Osteoblast (primary cell): ENCODE results near the gene GYPC. TPM values are rescaled to one million over a fixed set of nuclear protein-coding genes. Genes with fewer than 3 reads are reported as not detected.

Source experiments
- DNase-seq: peaks from one replicate; pipeline ENCODE4 v3.0.0; 2011; ENCODE audit warnings: low spot score, mixed read lengths; ENCODE audit not compliant: insufficient read length; ENCODE audit errors: missing footprints
- H2AFZ ChIP-seq: 2 replicates; pipeline ENCODE4 v1.6.0; 2011; ENCODE audit warnings: mild to moderate bottlenecking, low read length
- H3K27ac ChIP-seq: 2 replicates; pipeline ENCODE4 v1.5.1; 2011; ENCODE audit warnings: mild to moderate bottlenecking, low read depth, low read length, moderate library complexity
- H3K27me3 ChIP-seq: 2 replicates; pipeline ENCODE4 v1.6.0; 2012; ENCODE audit warnings: mild to moderate bottlenecking, control low read depth, inconsistent platforms, low read length, moderate library complexity; ENCODE audit not compliant: insufficient read depth
- H3K36me3 ChIP-seq: 2 replicates; pipeline ENCODE4 v1.5.1; 2011; ENCODE audit warnings: mild to moderate bottlenecking, low read length, control low read depth, moderate library complexity; ENCODE audit not compliant: insufficient read depth
- H3K4me1 ChIP-seq: 2 replicates; pipeline ENCODE4 v1.5.1; 2011; ENCODE audit warnings: mild to moderate bottlenecking, low read length, control low read depth, moderate library complexity; ENCODE audit not compliant: insufficient read depth
- H3K4me2 ChIP-seq: 2 replicates; pipeline ENCODE4 v1.6.0; 2011; ENCODE audit warnings: mild to moderate bottlenecking, low read length; ENCODE audit not compliant: insufficient read depth
- H3K4me3 ChIP-seq: fragments of 200-600 bp; sonication (generic); 3 replicates; pipeline ENCODE4 v1.5.1; 2012; ENCODE audit warnings: mild to moderate bottlenecking, low read length, inconsistent platforms; ENCODE audit not compliant: insufficient read depth
- H3K79me2 ChIP-seq: 2 replicates; pipeline ENCODE4 v1.6.0; 2012; ENCODE audit warnings: mild to moderate bottlenecking, low read length, control low read depth, inconsistent platforms; ENCODE audit not compliant: insufficient read depth
- H3K9me3 ChIP-seq: 2 replicates; pipeline ENCODE4 v1.5.1; 2011; ENCODE audit warnings: low read depth, low read length, control low read depth
- H4K20me1 ChIP-seq: 2 replicates; pipeline ENCODE4 v1.6.0; 2012; ENCODE audit warnings: mild to moderate bottlenecking, low read length, control low read depth; ENCODE audit not compliant: insufficient read depth
- CTCF ChIP-seq: IDR thresholded peaks from 2 replicates; pipeline ENCODE4 v1.5.1; 2011; ENCODE audit warnings: mild to moderate bottlenecking, low read depth, low read length, moderate library complexity; ENCODE audit errors: extremely low read depth
- total RNA-seq: library from RNA; depleted of rRNA; stranded (reverse); fragments of >200 nt; gene quantifications from 2 replicates; pipeline ENCODE4 v1.2.3, GENCODE V29; 2012

The GYPC gene
- total RNA-seq, 1 donor = 101 TPM

- Histone ChIP-seq H3K4me3 (no peak overlapping the region), H3K79me2 (peaks cover 12% of the 10 kb centered on the region), H3K4me1 (no peaks in the 10 kb centered on the region), H3K4me2 (no peak overlapping the region), H3K9me3 (no peaks in the 10 kb centered on the region), H3K27me3 (no peaks in the 10 kb centered on the region), H3K36me3 (no peaks in the 10 kb centered on the region), H3K27ac (no peak overlapping the region), H4K20me1 (peaks cover 4% of the 10 kb centered on the region), H2AFZ (no peak overlapping the region)
- DNase-seq = no peak
- no peak for TF ChIP-seq CTCF
These were observed 15.5 kb downstream of the GYPC start for GRCh38 chr2:126671488-126671887.

GRCh38 chr2:126672980-126673605 lies 17.1 kb downstream of the GYPC start:
- TF ChIP-seq CTCF = no peak
- DNase-seq = no peak
- Histone ChIP-seq H3K4me2 (no peak overlapping the region), H2AFZ (no peak overlapping the region), H3K27ac (no peak overlapping the region), H4K20me1 (no peaks in the 10 kb centered on the region), H3K79me2 (peaks cover 13% of the 10 kb centered on the region), H3K4me1 (no peaks in the 10 kb centered on the region), H3K36me3 (no peaks in the 10 kb centered on the region), H3K9me3 (no peaks in the 10 kb centered on the region), H3K27me3 (no peaks in the 10 kb centered on the region), H3K4me3 (no peak overlapping the region)

- no peak for TF ChIP-seq CTCF
- Histone ChIP-seq H3K27me3 (no peaks in the 10 kb centered on the region), H3K9me3 (no peaks in the 10 kb centered on the region), H4K20me1 (no peaks in the 10 kb centered on the region), H3K27ac (no peak overlapping the region), H3K36me3 (no peaks in the 10 kb centered on the region), H3K4me3 (no peak overlapping the region), H3K4me1 (no peaks in the 10 kb centered on the region), H3K79me2 (peaks cover 8% of the 10 kb centered on the region), H2AFZ (no peak overlapping the region), H3K4me2 (no peak overlapping the region)
- no peak for DNase-seq
These were observed 18.3 kb downstream of the GYPC start for GRCh38 chr2:126674075-126674744.

- no peaks in the 10 kb centered on the region for H3K9me3 ChIP-seq
- no peaks in the 10 kb centered on the region for H3K27me3 ChIP-seq
- no peaks in the 10 kb centered on the region for H3K36me3 ChIP-seq
- DNase-seq = no peak
- H4K20me1 ChIP-seq = no peaks in the 10 kb centered on the region
- H3K4me2 ChIP-seq = no peak overlapping the region
- no peak overlapping the region for H2AFZ ChIP-seq
- no peak overlapping the region for H3K4me3 ChIP-seq
- H3K27ac ChIP-seq = no peak overlapping the region
- peaks cover 2% of the 10 kb centered on the region for H3K79me2 ChIP-seq
- no peaks in the 10 kb centered on the region for H3K4me1 ChIP-seq
- TF ChIP-seq CTCF = no peak
These were observed 19.7 kb downstream of the GYPC start for GRCh38 chr2:126675637-126676036.
